Measurements from ENCODE around the gene CDK19.
"Not testable (repeated sequence)": the region's sequence is repeated elsewhere in the genome, so short reads cannot be mapped to it uniquely, and the experiment has no call there.

The CDK19 gene

GRCh38 chr6:110815411-110816409 lies at the start of gene CDK19:
Gene CDK19 (minus strand): TSS chr6:110815469. CDS start chr6:110815136, 333 bp downstream.
- peak; percentile 92 for DNase-seq

DNA sequence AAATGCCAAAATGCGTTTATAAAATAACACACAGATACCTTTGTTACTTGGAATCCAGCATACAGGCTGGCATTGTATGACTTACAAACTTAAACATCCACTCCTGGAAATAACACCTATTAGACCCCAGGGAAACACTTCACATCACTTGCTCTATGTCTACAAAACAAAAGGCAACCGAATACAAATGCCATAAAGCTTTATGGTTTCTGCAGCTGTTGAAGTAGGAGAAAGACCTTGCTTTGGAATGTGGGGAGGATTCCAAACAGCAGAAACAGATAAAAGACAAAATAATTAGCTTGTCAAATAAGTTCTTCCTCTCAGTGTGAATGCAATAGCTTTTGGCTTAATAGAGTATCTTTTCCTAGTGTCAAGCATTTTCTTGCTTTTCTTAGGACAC lies 49.6 kb upstream of the CDK19 start:
- no peak for DNase-seq

DNA sequence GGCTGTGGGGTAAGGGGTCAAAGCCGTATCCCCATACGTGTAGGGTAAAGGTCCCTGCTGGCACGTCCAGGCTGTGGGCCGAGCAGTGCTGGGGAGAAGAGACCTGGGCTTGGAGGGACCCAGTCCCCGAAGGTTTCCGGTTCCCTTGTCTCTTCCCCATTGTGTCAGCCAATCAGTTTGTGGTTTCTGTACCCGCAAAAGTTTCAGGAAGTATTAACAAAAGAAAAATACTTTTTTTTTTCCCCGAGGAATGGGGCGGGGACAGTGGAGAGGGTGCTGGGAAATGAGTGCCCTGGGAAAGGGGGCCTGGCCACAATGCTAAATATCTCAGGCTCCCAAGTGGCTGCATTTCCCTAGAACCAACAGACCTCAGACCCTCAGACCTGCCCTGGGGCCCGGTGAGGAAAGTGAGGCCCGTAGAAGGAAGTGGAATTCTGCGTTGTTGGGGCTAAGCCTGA lies 44.1 kb upstream of the CDK19 start:
- no peak for DNase-seq

GRCh38 chr6:110858562-110859214 lies 43.4 kb upstream of the CDK19 start:
- no peak for DNase-seq

- DNase-seq = no peak
These were observed 42.7 kb upstream of the CDK19 start for GRCh38 chr6:110858016-110858415.

GRCh38 chr6:110856296-110856695 lies 41.0 kb upstream of the CDK19 start:
- no peak for DNase-seq

GRCh38 chr6:110853754-110854477 lies 38.6 kb upstream of the CDK19 start:
- DNase-seq = no peak

GRCh38 chr6:110852773-110853172 lies 37.5 kb upstream of the CDK19 start:
- DNase-seq = no peak

DNA sequence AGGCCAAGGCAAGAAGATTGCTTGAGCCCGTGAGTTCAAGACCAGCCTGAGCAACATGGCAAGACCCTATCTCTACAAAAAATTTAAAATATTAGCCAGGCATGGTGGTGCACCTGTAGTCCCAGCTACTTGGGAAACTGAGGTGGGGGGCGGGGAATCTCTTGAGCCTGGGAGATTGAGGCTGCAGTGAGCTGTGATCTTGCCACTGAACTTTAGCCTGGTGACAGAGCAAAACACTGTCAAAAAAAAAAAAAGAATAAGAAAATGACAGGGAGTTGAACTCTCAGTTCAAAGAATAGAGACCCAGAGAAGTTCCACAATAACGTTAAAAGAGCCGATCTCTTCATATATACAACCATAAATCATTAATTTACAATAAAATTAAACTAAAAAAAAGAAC lies 34.5 kb upstream of the CDK19 start:
- DNase-seq = no peak

GRCh38 chr6:110841266-110841665 lies 26.0 kb upstream of the CDK19 start:
- DNase-seq = no peak

GRCh38 chr6:110835751-110836150 lies 20.5 kb upstream of the CDK19 start:
- not testable (repeated sequence) for DNase-seq

DNA sequence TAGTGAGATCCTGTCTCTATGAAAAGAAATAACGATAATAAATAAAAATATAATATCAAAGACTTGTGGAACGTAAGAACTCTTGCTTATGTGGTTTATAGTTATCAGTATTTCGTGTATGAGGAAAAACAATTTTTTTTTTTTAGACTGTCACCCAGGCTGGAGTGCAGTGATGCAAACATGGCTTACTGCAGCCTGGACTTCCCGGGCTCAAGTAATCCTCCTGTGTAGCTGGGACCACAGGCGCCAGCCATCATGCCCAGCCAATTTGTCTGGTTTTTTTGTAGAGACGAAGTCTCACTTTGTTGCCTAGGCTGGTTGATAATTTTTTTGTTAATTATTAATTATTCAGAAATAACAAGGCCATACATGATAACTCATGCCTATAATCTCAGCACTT lies 18.6 kb upstream of the CDK19 start:
- no peak for DNase-seq

- DNase-seq = no peak
These were observed 16.1 kb upstream of the CDK19 start for GRCh38 chr6:110831405-110831804.

GRCh38 chr6:110828396-110828795 lies 13.1 kb upstream of the CDK19 start:
- DNase-seq = no peak

GRCh38 chr6:110826236-110827129 lies 11.2 kb upstream of the CDK19 start:
- DNase-seq = no peak

GRCh38 chr6:110823146-110823545 lies 7.9 kb upstream of the CDK19 start:
- DNase-seq = no peak

- no peak for DNase-seq
These were observed 7.0 kb upstream of the CDK19 start for GRCh38 chr6:110822249-110822648.

- no peak for DNase-seq
These were observed 1.4 kb upstream of the CDK19 start for GRCh38 chr6:110816677-110817076.

- DNase-seq = no peak
These were observed 256 bp downstream of the CDK19 start for GRCh38 chr6:110815015-110815410.

DNA sequence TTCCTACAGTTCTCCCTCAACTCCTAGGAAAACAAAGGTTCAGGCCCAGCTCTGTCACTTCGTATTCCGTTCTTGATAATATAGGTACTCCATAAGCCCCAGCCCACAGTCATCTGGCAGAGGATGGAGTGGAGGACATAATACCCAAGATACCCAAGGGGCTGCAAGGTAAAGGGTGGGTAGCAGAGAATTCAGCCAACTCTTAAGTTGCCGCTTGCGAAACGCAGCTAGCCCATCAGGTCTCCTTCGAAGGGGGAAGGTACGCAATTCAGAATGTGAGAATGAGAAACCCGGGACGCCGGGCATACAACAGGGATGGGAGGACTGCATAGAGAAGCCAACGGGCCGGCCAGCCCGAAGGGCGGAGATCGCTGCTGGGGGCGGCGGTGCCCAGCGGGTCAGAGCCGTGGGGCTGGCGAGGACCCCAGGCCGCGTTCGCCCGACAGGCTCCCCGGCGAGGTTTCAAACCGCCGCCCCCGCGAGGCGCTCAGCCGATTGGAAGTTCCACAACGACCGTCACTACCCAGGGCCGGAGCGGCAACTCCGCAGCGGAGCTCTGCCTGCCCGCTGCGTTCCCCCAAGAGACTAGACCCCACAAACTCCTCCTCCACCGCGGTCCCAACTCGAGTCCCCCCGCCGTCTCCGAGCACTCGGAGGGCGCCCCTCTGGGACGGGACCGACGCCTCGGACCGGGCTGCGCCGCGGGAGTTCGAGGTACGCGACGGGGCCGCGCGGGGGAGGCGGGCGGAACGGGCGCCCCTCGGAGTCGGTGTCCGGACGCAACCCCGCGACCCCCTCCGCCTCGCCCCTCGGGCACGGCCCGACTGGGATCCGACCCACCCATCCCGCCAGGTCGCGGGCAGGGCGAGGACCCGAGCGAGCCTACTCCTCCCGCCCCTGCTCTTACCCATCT lies 911 bp downstream of the CDK19 start:
- DNase-seq = no peak
